Type B pancreatic cell (in vitro differentiated cells): ENCODE results near the gene CDHR2. TPM values are rescaled to one million over a fixed set of nuclear protein-coding genes. Genes with fewer than 3 reads are reported as not detected.

Experiments
- DNase-seq: peaks from one replicate; pipeline ENCODE4 v3.0.0; 2021; ENCODE audit warnings: mixed read lengths; ENCODE audit not compliant: unreplicated experiment; ENCODE audit errors: extremely low spot score
- H3K27ac Mint-ChIP-seq: 2 replicates; pipeline ENCODE4 v1.8.0; 2021; ENCODE audit warnings: mild to moderate bottlenecking, mixed read lengths
- H3K27me3 Mint-ChIP-seq: 2 replicates; pipeline ENCODE4 v1.8.0; 2021; ENCODE audit warnings: mixed read lengths
- H3K36me3 Mint-ChIP-seq: 2 replicates; pipeline ENCODE4 v1.8.0; 2021; ENCODE audit warnings: mixed read lengths
- H3K4me1 Mint-ChIP-seq: one replicate; pipeline ENCODE4 v1.8.0; 2021; ENCODE audit warnings: mixed read lengths; ENCODE audit not compliant: unreplicated experiment
- H3K4me3 Mint-ChIP-seq: 2 replicates; pipeline ENCODE4 v1.8.0; 2021; ENCODE audit warnings: mild to moderate bottlenecking, mixed read lengths
- H3K9me3 Mint-ChIP-seq: 2 replicates; pipeline ENCODE4 v1.8.0; 2021; ENCODE audit warnings: mixed read lengths
- total RNA-seq: library from RNA; stranded (reverse); gene quantifications from 2 replicates; pipeline ENCODE4 v1.2.1, GENCODE V29; 2021; ENCODE audit warnings: low replicate concordance
- TF ChIP-seq, protein P1 (sequence below): fragments of 200-600 bp; sonication (generic); conservative IDR thresholded peaks from 2 replicates; pipeline ENCODE4 v1.5.0; 2021; ENCODE audit warnings: antibody characterized with exemption, mild to moderate bottlenecking

Gene CDHR2
- total RNA-seq, 1 donor from 2014 or later = 4.1 TPM

DNA sequence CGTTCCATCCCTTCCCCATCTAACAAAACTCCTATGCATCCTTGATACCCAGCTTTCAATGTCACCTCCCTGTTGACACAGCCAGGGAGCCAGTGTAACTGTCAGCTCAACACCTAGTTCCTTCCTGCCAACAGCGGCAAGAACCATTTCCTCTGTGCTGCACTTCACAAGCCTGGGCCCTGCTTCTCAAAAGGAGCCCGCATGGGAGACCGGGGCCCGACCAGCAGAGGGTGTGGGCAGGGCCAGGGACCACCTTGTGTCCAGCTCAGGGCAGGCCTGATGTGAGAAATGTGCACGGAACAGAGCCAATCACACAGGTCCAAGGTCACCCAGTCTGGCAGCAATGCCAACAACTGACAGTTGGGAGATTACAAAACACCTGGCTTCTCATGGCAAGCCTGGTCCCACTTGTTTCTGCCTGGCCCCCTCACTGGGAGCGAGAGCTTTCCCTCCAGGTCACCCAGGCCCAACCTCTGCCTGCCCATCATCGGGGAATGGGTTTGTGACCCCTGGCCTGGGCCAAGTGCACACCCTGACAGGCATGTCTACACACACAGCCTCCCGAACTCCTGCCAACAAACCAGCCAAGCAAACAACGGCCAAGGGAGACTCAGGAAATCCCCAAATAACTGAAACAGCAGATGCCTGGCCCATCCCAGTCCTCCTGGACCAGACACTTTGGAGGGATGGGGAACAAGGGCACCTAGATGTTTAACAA lies 15.1 kb upstream of the CDHR2 start:
- Mint-ChIP-seq H3K36me3 (peaks cover 3% of the 10 kb centered on the region), H3K9me3 (no peaks in the 10 kb centered on the region), H3K4me1 (peaks cover 29% of the 10 kb centered on the region), H3K27ac (peak overlapping the region; percentile 79), H3K27me3 (no peaks in the 10 kb centered on the region), H3K4me3 (peak overlapping the region; percentile 99)
- no peak for DNase-seq
- TF ChIP-seq, protein P1, sequence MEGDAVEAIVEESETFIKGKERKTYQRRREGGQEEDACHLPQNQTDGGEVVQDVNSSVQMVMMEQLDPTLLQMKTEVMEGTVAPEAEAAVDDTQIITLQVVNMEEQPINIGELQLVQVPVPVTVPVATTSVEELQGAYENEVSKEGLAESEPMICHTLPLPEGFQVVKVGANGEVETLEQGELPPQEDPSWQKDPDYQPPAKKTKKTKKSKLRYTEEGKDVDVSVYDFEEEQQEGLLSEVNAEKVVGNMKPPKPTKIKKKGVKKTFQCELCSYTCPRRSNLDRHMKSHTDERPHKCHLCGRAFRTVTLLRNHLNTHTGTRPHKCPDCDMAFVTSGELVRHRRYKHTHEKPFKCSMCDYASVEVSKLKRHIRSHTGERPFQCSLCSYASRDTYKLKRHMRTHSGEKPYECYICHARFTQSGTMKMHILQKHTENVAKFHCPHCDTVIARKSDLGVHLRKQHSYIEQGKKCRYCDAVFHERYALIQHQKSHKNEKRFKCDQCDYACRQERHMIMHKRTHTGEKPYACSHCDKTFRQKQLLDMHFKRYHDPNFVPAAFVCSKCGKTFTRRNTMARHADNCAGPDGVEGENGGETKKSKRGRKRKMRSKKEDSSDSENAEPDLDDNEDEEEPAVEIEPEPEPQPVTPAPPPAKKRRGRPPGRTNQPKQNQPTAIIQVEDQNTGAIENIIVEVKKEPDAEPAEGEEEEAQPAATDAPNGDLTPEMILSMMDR = no peak

DNA sequence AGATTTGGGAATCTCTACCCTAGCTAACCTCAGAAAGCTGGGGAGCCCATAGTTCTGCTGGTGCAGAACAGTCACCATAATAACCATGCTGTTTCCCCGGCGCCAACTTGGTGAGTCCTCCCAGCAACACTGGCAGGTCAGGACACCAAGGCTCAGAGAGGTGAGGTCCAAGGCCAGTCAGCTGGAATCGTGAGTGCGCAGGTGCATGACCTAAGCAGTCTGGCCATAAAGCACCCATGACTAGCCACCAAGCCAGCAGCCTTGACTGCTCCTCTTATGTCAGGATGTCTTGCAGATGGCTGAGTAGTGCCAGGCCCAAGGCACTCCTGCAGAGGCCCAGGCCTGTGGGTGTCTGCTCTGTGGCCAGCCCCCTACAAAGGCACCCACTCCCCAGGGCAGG lies 14.5 kb upstream of the CDHR2 start:
- no peaks in the 10 kb centered on the region for H3K9me3 Mint-ChIP-seq
- H3K4me3 Mint-ChIP-seq = peak overlapping the region; percentile 99
- H3K4me1 Mint-ChIP-seq = peaks cover 30% of the 10 kb centered on the region
- peaks cover 3% of the 10 kb centered on the region for H3K36me3 Mint-ChIP-seq
- DNase-seq = no peak
- H3K27me3 Mint-ChIP-seq = no peaks in the 10 kb centered on the region
- TF ChIP-seq, protein P1 = no peak
- H3K27ac Mint-ChIP-seq = peak overlapping the region; percentile 100

DNA sequence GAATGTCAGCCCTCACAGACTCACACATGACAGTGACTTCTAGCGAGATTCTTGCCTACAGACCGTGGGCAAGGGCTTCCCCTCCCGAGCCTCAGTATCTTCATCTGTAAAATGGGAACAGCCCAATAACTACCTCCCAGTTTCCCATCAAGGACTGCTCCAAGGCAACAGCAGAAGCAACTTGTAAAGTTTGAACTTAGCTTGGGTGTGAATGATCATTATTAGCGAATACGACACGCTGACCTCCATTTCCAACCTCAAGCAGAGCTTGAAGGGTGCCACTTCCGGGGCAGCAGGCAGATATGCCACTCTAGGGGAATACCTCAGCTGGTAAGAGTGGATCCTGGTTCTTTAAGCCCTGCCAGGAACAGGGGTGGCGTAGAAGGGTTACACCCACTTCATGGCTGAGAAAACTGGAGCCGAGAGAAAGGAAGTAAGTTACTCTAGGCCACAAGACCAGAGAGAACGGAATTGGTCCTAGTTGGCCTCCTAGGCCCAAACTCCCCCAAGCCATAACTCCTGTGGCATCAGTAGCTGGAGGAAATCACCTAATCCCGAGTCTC lies 14.0 kb upstream of the CDHR2 start:
- no peaks in the 10 kb centered on the region for H3K27me3 Mint-ChIP-seq
- TF ChIP-seq, protein P1 = no peak
- H3K9me3 Mint-ChIP-seq = no peaks in the 10 kb centered on the region
- peaks cover 3% of the 10 kb centered on the region for H3K36me3 Mint-ChIP-seq
- no peak for DNase-seq
- H3K27ac Mint-ChIP-seq = peak overlapping the region; percentile 100
- H3K4me3 Mint-ChIP-seq = peak overlapping the region; percentile 99
- peaks cover 35% of the 10 kb centered on the region for H3K4me1 Mint-ChIP-seq

DNA sequence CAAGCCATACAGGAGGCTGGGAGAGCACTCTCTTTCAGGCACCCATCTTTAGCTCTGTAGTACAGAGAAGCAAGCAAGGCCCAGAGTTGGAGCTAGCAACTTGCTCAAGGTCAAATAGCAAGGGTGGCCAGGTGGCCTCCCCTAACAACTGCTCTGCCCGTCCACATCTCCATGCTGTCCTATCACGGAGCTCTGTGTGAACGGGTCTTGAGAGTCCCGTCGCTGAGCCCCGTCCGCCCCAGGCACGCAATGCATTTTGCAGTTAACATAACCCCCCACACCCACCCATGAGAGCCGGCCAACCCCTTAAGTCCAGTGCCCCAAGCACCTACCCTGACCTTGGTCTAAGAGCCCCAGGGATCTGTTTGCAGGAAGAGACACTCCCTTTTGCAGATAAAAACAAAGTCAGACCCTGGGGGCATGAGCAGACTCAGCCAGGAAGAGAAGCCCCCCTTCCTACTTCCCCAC lies 13.4 kb upstream of the CDHR2 start:
- DNase-seq = no peak
- TF ChIP-seq, protein P1 = no peak
- Mint-ChIP-seq H3K27ac (peak overlapping the region; percentile 100), H3K4me1 (peaks cover 41% of the 10 kb centered on the region), H3K27me3 (no peaks in the 10 kb centered on the region), H3K36me3 (peaks cover 3% of the 10 kb centered on the region), H3K9me3 (no peaks in the 10 kb centered on the region), H3K4me3 (peak overlapping the region; percentile 99)

DNA sequence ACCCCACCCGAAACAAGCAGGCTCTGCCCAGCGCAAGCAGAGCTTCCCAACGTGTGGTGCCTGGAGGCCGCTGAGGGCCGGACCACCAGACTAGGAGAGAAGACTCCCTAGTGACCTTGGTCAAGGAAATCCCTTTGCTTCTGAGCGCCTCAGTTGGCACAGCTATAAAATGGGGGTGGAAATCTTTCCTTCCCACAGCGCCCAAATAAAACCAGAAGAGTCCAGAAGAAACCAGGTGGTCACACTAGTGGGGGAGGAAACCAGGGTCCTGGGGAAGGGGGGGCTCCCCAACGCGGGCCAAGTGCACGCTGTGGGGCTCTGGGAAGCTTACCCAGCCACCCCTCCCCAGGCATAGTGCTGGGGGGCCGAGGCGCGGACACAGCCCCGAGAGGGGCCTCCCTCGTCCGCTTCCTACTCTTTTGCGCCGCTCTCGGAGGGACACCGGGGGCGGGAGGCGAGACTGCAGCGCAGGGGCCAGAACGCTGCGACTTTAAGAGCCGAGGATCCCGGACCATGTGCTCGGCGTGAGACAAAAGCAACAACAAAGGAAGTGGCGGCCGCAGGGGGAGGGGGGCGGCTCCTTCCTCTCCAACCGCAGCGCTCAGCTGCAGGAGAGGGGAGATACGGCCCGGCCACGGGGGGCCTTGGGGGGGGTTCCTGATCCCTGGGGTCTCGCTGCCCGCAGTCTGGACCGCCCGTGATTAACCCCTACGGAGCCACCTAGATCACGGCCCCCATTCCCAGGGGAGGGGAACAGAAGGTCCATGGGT lies 12.8 kb upstream of the CDHR2 start:
- peaks cover 45% of the 10 kb centered on the region for H3K4me1 Mint-ChIP-seq
- H3K36me3 Mint-ChIP-seq = peaks cover 3% of the 10 kb centered on the region
- TF ChIP-seq, protein P1 = no peak
- H3K9me3 Mint-ChIP-seq = no peaks in the 10 kb centered on the region
- DNase-seq = no peak
- peak overlapping the region; percentile 99 for H3K4me3 Mint-ChIP-seq
- peak overlapping the region; percentile 100 for H3K27ac Mint-ChIP-seq
- no peaks in the 10 kb centered on the region for H3K27me3 Mint-ChIP-seq
